Endothelial cell of umbilical vein (primary cell): Measurements from ENCODE around the gene ANO1. TPM values are rescaled to one million over a fixed set of nuclear protein-coding genes. Genes with fewer than 3 reads are reported as not detected.

Experiments
- BruUV-seq: library from RNA; stranded (reverse); fragments of 400-500 nt; replicated peaks from 2 replicates; lab custom pipeline; 2021; lab: Mats Ljungman, UMichigan
- CTCF ChIA-PET: fragments of 300-600, 350-600 bp; sonication (Branson Sonifier 250); formaldehyde crosslinking; loops from one replicate; lab custom pipeline; 2021; ENCODE audit warnings: antibody characterized with exemption, inconsistent platforms; lab: Charles Lee
- POLR2A ChIA-PET: fragments of 300-600, 350-600 bp; sonication (Branson Sonifier 250); formaldehyde crosslinking; loops from one replicate; lab custom pipeline; 2021; ENCODE audit warnings: antibody characterized with exemption, inconsistent platforms; lab: Charles Lee
- DNase-seq: peaks from one replicate; pipeline ENCODE4 v3.0.0-alpha.2; 2011; ENCODE audit warnings: low read depth, low spot score
- FAIRE-seq: peaks from 2 replicates; lab custom pipeline; 2011; peaks lifted over from hg19 to GRCh38; lab: Jason Lieb, UNC
- H2AFZ ChIP-seq: 2 replicates; pipeline ENCODE4 v1.6.0; 2012; ENCODE audit warnings: low read depth, low read length, control low read depth, inconsistent platforms
- H3K27ac ChIP-seq: 2 replicates; pipeline ENCODE4 v1.5.1; 2011; ENCODE audit warnings: low read depth, mild to moderate bottlenecking, control low read depth, low read length, moderate library complexity; ENCODE audit not compliant: insufficient read depth
- H3K27me3 ChIP-seq, 2 experiments: 2 replicates each; pipeline versions ENCODE4 v1.6.0 to v1.6.1; 2011; ENCODE audit warnings: low read length in 2 of 2, mixed read lengths in 1 of 2; ENCODE audit not compliant: control insufficient read depth in 2 of 2, insufficient read depth in 2 of 2
- H3K36me3 ChIP-seq, 2 experiments: 2 replicates in 1 of 2; 3 replicates in 1 of 2; pipeline ENCODE4 v1.5.1; 2011; ENCODE audit warnings: low read length in 2 of 2, mild to moderate bottlenecking in 1 of 2, moderate library complexity in 1 of 2; ENCODE audit not compliant: control insufficient read depth in 2 of 2, insufficient read depth in 2 of 2; ENCODE audit errors: extremely low read depth in 1 of 2
- H3K4me1 ChIP-seq: 3 replicates; pipeline ENCODE4 v1.5.1; 2011; ENCODE audit warnings: mild to moderate bottlenecking, low read length; ENCODE audit not compliant: control insufficient read depth, insufficient read depth; ENCODE audit errors: extremely low read depth
- H3K4me2 ChIP-seq: 2 replicates; pipeline ENCODE4 v1.6.1; 2011; ENCODE audit warnings: low read length, control low read depth, mixed read lengths; ENCODE audit not compliant: insufficient read depth
- H3K4me3 ChIP-seq, 3 experiments: fragments of 200-600 bp in 1 of 3; sonication (generic), shearing (Covaris generic) in 1 of 3; replicated peaks in 1 of 3; 2 replicates each; pipeline ENCODE4 v1.5.1; 2011 to 2016; ENCODE audit warnings: control low read depth in 3 of 3, low read length in 3 of 3, mild to moderate bottlenecking in 2 of 3, inconsistent platforms in 1 of 3, low read depth in 1 of 3, moderate library complexity in 1 of 3; ENCODE audit not compliant: insufficient read depth in 1 of 3
- H3K79me2 ChIP-seq: 2 replicates; pipeline ENCODE4 v1.6.0; 2012; ENCODE audit warnings: low read length, inconsistent platforms; ENCODE audit not compliant: control insufficient read depth, insufficient read depth
- H3K9ac ChIP-seq: replicated peaks from 2 replicates; pipeline ENCODE3; 2011; ENCODE audit warnings: low read length, control low read depth; ENCODE audit not compliant: insufficient read depth; ENCODE audit errors: extremely low read depth
- H3K9me1 ChIP-seq: replicated peaks from 3 replicates; pipeline ENCODE4 v1.6.0; 2011; ENCODE audit warnings: mild to moderate bottlenecking, low read length; ENCODE audit not compliant: control insufficient read depth, insufficient read depth; ENCODE audit errors: extremely low read depth
- H3K9me3 ChIP-seq: replicated peaks from 2 replicates; pipeline ENCODE4 v1.5.1; 2012; ENCODE audit warnings: low read length, inconsistent platforms; ENCODE audit not compliant: control insufficient read depth, insufficient read depth
- H4K20me1 ChIP-seq: replicated peaks from 2 replicates; pipeline ENCODE3; 2011; ENCODE audit warnings: mild to moderate bottlenecking, low read length; ENCODE audit not compliant: control insufficient read depth, insufficient read depth; ENCODE audit errors: extremely low read depth
- EZH2 ChIP-seq: IDR thresholded peaks from 2 replicates; pipeline ENCODE4 v1.6.1; 2012; ENCODE audit warnings: borderline replicate concordance, low read depth, mild to moderate bottlenecking, moderate library complexity, low read length, inconsistent platforms; ENCODE audit not compliant: severe bottlenecking
- FOS ChIP-seq: IDR thresholded peaks from 2 replicates; pipeline ENCODE4 v1.6.1; 2011; ENCODE audit warnings: mild to moderate bottlenecking, low read length, moderate library complexity, borderline replicate concordance; ENCODE audit not compliant: insufficient read depth
- GATA2 ChIP-seq: IDR thresholded peaks from 2 replicates; pipeline ENCODE4 v1.7.0; 2011; ENCODE audit warnings: low read depth, mild to moderate bottlenecking, moderate library complexity, mixed read lengths, low read length; ENCODE audit not compliant: insufficient read length, insufficient read depth
- JUN ChIP-seq: IDR thresholded peaks from 2 replicates; pipeline ENCODE4 v1.6.1; 2011; ENCODE audit warnings: borderline replicate concordance, low read depth; ENCODE audit not compliant: insufficient read length, insufficient read depth
- MAX ChIP-seq: IDR thresholded peaks from 2 replicates; pipeline ENCODE4 v1.6.1; 2011; ENCODE audit not compliant: insufficient read depth, insufficient read length
- MYC ChIP-seq: IDR thresholded peaks from one replicate; pipeline ENCODE4 v1.6.1; 2011; ENCODE audit warnings: mild to moderate bottlenecking, low read depth, low read length
- POLR2A ChIP-seq: IDR thresholded peaks from 2 replicates; pipeline ENCODE4 v1.6.1; 2012; ENCODE audit warnings: low read depth, mild to moderate bottlenecking, control low read depth, low read length
- POLR2AphosphoS5 ChIP-seq: IDR thresholded peaks from 2 replicates; pipeline ENCODE4 v1.6.1; 2012; ENCODE audit warnings: low read depth, mild to moderate bottlenecking, control low read depth, low read length, moderate library complexity; ENCODE audit not compliant: insufficient read depth
- dilution Hi-C: fragments of 300-500 bp; cut with MboI; formaldehyde crosslinking; loops from one replicate; pipeline ENCODE4 v1.15.0; 2019; ENCODE audit warnings: low sequenced_read_pairs; ENCODE audit not compliant: extremely low pct_ligation_motif_present
- intact Hi-C: fragments of 100-400 bp; cut with micrococcal nuclease; formaldehyde crosslinking; loops from one replicate; pipeline ENCODE4 v1.10.0; 2022
- polyA plus RNA-seq, 4 experiments: library from polyadenylated mRNA; depleted of rRNA in 3 of 4; stranded (reverse) in 3 of 4; unstranded in 1 of 4; fragments of >200 nt; gene quantifications; 2 replicates each; pipeline versions ENCODE4 v1.2.1 to v1.2.3, GENCODE V29; 2011 to 2012; ENCODE audit warnings: missing spikeins in 1 of 4
- total RNA-seq: library from RNA; stranded (reverse); gene quantifications from 2 replicates; pipeline ENCODE4 v1.2.3, GENCODE V29; 2021
- TF ChIP-seq, protein P1 (sequence below), 2 donors: IDR thresholded peaks; 1 replicate in 1 of 2; 2 replicates in 1 of 2; pipeline ENCODE4 v1.5.1; 2011; ENCODE audit warnings: low read length in 2 of 2, mild to moderate bottlenecking in 2 of 2, moderate library complexity in 2 of 2, control low read depth in 1 of 2, inconsistent platforms in 1 of 2, low read depth in 1 of 2; ENCODE audit not compliant: insufficient read depth in 1 of 2; ENCODE audit errors: extremely low read depth in 1 of 2

The ANO1 gene
- total and polyA plus RNA-seq, 2 donors (not counting 3 experiments of a cell fraction or from before 2014, with no cell fraction given), result 0.03 to 0.40 TPM

- Histone ChIP-seq H3K36me3 (no peaks in the 10 kb centered on the region), H3K9me1 (no peaks in the 10 kb centered on the region), H3K27ac (no peak overlapping the region), H3K9me3 (no peaks in the 10 kb centered on the region), H3K4me2 (no peak overlapping the region), H3K4me3 (no peak overlapping the region), H2AFZ (no peak overlapping the region), H3K79me2 (no peaks in the 10 kb centered on the region), H3K27me3 (peaks cover 5 to 55% of the 10 kb centered on the region in 2 experiments), H3K4me1 (no peaks in the 10 kb centered on the region), H3K9ac (no peak overlapping the region), H4K20me1 (no peaks in the 10 kb centered on the region)
- TF ChIP-seq JUN, result no peak
- TF ChIP-seq, protein P1, sequence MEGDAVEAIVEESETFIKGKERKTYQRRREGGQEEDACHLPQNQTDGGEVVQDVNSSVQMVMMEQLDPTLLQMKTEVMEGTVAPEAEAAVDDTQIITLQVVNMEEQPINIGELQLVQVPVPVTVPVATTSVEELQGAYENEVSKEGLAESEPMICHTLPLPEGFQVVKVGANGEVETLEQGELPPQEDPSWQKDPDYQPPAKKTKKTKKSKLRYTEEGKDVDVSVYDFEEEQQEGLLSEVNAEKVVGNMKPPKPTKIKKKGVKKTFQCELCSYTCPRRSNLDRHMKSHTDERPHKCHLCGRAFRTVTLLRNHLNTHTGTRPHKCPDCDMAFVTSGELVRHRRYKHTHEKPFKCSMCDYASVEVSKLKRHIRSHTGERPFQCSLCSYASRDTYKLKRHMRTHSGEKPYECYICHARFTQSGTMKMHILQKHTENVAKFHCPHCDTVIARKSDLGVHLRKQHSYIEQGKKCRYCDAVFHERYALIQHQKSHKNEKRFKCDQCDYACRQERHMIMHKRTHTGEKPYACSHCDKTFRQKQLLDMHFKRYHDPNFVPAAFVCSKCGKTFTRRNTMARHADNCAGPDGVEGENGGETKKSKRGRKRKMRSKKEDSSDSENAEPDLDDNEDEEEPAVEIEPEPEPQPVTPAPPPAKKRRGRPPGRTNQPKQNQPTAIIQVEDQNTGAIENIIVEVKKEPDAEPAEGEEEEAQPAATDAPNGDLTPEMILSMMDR (IDR thresholded peaks at IDR 0.05; ENCODE audit: extremely low read depth in 1 of 2, insufficient read depth in 1 of 2, low read depth in 1 of 2, low read length in 2 of 2), result no peak
- TF ChIP-seq GATA2, result no peak
- TF ChIP-seq MAX, result no peak
- TF ChIP-seq POLR2A, result no peak
- TF ChIP-seq FOS, result no peak
- TF ChIP-seq POLR2AphosphoS5, result no peak
- no peak for TF ChIP-seq EZH2
- TF ChIP-seq MYC, result no peak
- no TSS peak for BruUV-seq
- intact Hi-C loops (no loop called here), dilution Hi-C loops (no loop called here)
- DNase-seq, result no peak
- no peak for FAIRE-seq
- ChIA-PET CTCF (no interaction called here), POLR2A (no interaction called here)
Observed at GRCh38 chr11:70054004-70054403, 24.1 kb upstream of the ANO1 start.
